GM12878 (cell line): ENCODE results near the gene HIVEP3. TPM values are rescaled to one million over a fixed set of nuclear protein-coding genes. Genes with fewer than 3 reads are reported as not detected.

Experiments
- ATAC-seq: fragments of 200-7000 bp; cut with Tn5 transposase; 3 replicates; pipeline ENCODE4 v1.9.1; 2020; ENCODE audit warnings: mild to moderate bottlenecking, moderate library complexity
- BruUV-seq: library from RNA; stranded (reverse); fragments of 400-500 nt; replicated peaks from 2 replicates; lab custom pipeline; 2021; lab: Mats Ljungman, UMichigan
- CTCF ChIA-PET: fragments of 300-600 bp; sonication (Branson Sonifier 250); formaldehyde crosslinking; extraction: SDS; loops from one replicate; lab custom pipeline; 2021; ENCODE audit warnings: inconsistent platforms; lab: Yijun Ruan, JAX
- POLR2A ChIA-PET: fragments of 350-600 bp; formaldehyde crosslinking; extraction: SDS; loops from one replicate; lab custom pipeline; 2021; ENCODE audit warnings: inconsistent platforms; lab: Charles Lee
- RAD21 ChIA-PET: fragments of 300-600 bp; sonication (Branson Sonifier 250); formaldehyde crosslinking; loops from one replicate; lab custom pipeline; 2023; ENCODE audit warnings: antibody characterized with exemption; ENCODE audit not compliant: unreplicated experiment; lab: Charles Lee
- SMC1A ChIA-PET: fragments of 300-600 bp; sonication (Branson Sonifier 250); formaldehyde crosslinking; loops from one replicate; lab custom pipeline; 2023; ENCODE audit not compliant: unreplicated experiment, uncharacterized antibody; lab: Charles Lee
- DNase-seq: peaks from one replicate; pipeline ENCODE4 v3.0.0-alpha.2; 2011; ENCODE audit warnings: low read depth, low spot score
- FAIRE-seq: peaks from 3 replicates; lab custom pipeline; 2011; peaks lifted over from hg19 to GRCh38; lab: Jason Lieb, UNC
- H2AFZ ChIP-seq: 2 replicates; pipeline ENCODE4 v1.6.0; 2011; ENCODE audit warnings: low read depth, low read length, control low read depth; ENCODE audit not compliant: control insufficient read depth
- H3K27ac ChIP-seq: 2 replicates; pipeline ENCODE4 v1.5.1; 2011; ENCODE audit warnings: control low read depth; ENCODE audit not compliant: control insufficient read depth, insufficient read depth
- H3K27me3 ChIP-seq, 2 experiments: replicated peaks in 1 of 2; 2 replicates each; pipeline versions ENCODE4 v1.6.0 to v1.6.1; 2011; ENCODE audit warnings: low read length in 1 of 2; ENCODE audit not compliant: control insufficient read depth in 2 of 2, insufficient read depth in 2 of 2
- H3K36me3 ChIP-seq, 2 experiments: 2 replicates each; pipeline ENCODE4 v1.5.1; 2011; ENCODE audit warnings: low read length in 1 of 2; ENCODE audit not compliant: control insufficient read depth in 2 of 2, insufficient read depth in 2 of 2
- H3K4me1 ChIP-seq: 2 replicates; pipeline ENCODE4 v1.6.1; 2011; ENCODE audit warnings: mild to moderate bottlenecking, low read length, moderate library complexity, mixed read lengths; ENCODE audit not compliant: control insufficient read depth, insufficient read depth
- H3K4me2 ChIP-seq: 2 replicates; pipeline ENCODE4 v1.6.0; 2011; ENCODE audit warnings: control low read depth; ENCODE audit not compliant: control insufficient read depth, insufficient read depth
- H3K4me3 ChIP-seq: fragments of 200-600 bp; sonication (generic); 2 replicates; pipeline ENCODE4 v1.5.1; 2016
- H3K79me2 ChIP-seq: 2 replicates; pipeline ENCODE4 v1.6.0; 2011; ENCODE audit warnings: low read length; ENCODE audit not compliant: control insufficient read depth, insufficient read depth
- H3K9ac ChIP-seq: 2 replicates; pipeline ENCODE4 v1.8.0; 2011; ENCODE audit warnings: low read length, control low read depth, mixed read lengths; ENCODE audit not compliant: control insufficient read depth, insufficient read depth
- H3K9me3 ChIP-seq: replicated peaks from 3 replicates; pipeline ENCODE4 v1.5.1; 2011; ENCODE audit warnings: mild to moderate bottlenecking, low read length; ENCODE audit not compliant: control insufficient read depth, insufficient read depth
- H4K20me1 ChIP-seq: 2 replicates; pipeline ENCODE4 v1.6.0; 2011; ENCODE audit not compliant: control insufficient read depth, insufficient read depth
- BCLAF1 ChIP-seq: fragments of 450-650 bp; IDR thresholded peaks from 2 replicates; pipeline ENCODE4 v1.6.1; 2017; ENCODE audit warnings: antibody characterized with exemption, mild to moderate bottlenecking, moderate library complexity
- CHD1 ChIP-seq: IDR thresholded peaks from 2 replicates; pipeline ENCODE4 v1.6.1; 2012; ENCODE audit warnings: low read depth, low read length, improper control_type of control experiment
- GATAD2B ChIP-seq: fragments of 450-650 bp; conservative IDR thresholded peaks from 2 replicates; pipeline ENCODE4 v1.6.1; 2017; ENCODE audit warnings: low read depth, mild to moderate bottlenecking, moderate library complexity
- KAT2A ChIP-seq: conservative IDR thresholded peaks from 2 replicates; pipeline ENCODE4 v1.6.1; 2011; ENCODE audit warnings: low read depth, low read length; ENCODE audit not compliant: control insufficient read depth
- NFIC ChIP-seq: IDR thresholded peaks from 2 replicates; pipeline ENCODE4 v1.6.1; 2012; ENCODE audit warnings: low read depth, mild to moderate bottlenecking, inconsistent platforms, low read length, moderate library complexity
- POLR2AphosphoS2 ChIP-seq: IDR thresholded peaks from 2 replicates; pipeline ENCODE4 v1.6.1; 2011; ENCODE audit warnings: low read depth, mild to moderate bottlenecking, low read length, improper control_type of control experiment, moderate library complexity
- REST ChIP-seq: IDR thresholded peaks from 2 replicates; pipeline ENCODE4 v1.6.1; 2012; ENCODE audit warnings: mild to moderate bottlenecking, low read depth, low read length
- TCF12 ChIP-seq: IDR thresholded peaks from 2 replicates; pipeline ENCODE4 v1.6.1; 2011; ENCODE audit warnings: low read depth, mild to moderate bottlenecking, low read length
- USF1 ChIP-seq: IDR thresholded peaks from 2 replicates; pipeline ENCODE4 v1.6.1; 2011; ENCODE audit warnings: borderline replicate concordance, low read depth, mild to moderate bottlenecking, moderate library complexity, mixed read lengths, low read length; ENCODE audit not compliant: insufficient read depth; ENCODE audit errors: extremely low read length
- ZNF384 ChIP-seq: IDR thresholded peaks from 2 replicates; pipeline ENCODE4 v1.6.1; 2012; ENCODE audit warnings: low read depth, mild to moderate bottlenecking, low read length, improper control_type of control experiment, borderline replicate concordance
- ZSCAN29 ChIP-seq: fragments of 450-650 bp; IDR thresholded peaks from 2 replicates; pipeline ENCODE4 v1.6.1; 2017; ENCODE audit warnings: mild to moderate bottlenecking, moderate library complexity
- WGBS: methylation state at CpG from one replicate; pipeline ENCODE4 v1.1.6; 2016; ENCODE audit warnings: low lambda C conversion rate; ENCODE audit not compliant: insufficient replicate concordance, insufficient coverage; ENCODE audit errors: missing lambda C conversion rate; 5-methylcytosine and 5-hydroxymethylcytosine counted together
- in situ Hi-C: fragments of 300-500 bp; cut with MboI; formaldehyde crosslinking; loops from 9 replicates; pipeline ENCODE4 v1.14.3; 2018; ENCODE audit warnings: mixed read lengths
- intact Hi-C: fragments of 100-400 bp; cut with micrococcal nuclease; formaldehyde crosslinking; loops from one replicate; pipeline ENCODE4 v1.14.2; 2022; ENCODE audit not compliant: unreplicated experiment
- polyA plus RNA-seq, 11 experiments: library from polyadenylated mRNA; depleted of rRNA in 4 of 11; unstranded in 6 of 11; stranded (reverse) in 5 of 11; fragments of >200 nt; fragmentation: Nextera tagmentation in 4 of 11; fragmentation: Illumina TruSeq in 1 of 11; extraction: Ambion mirVana in 4 of 11; extraction: Trizol in 1 of 11; gene quantifications; 1 replicate in 1 of 11; 2 replicates in 10 of 11; pipeline versions ENCODE4 v1.2.1 to v1.2.3, GENCODE V29; 2011 to 2016; ENCODE audit warnings: inconsistent platforms in 2 of 11, missing spikeins in 2 of 11, low read depth in 1 of 11
- total RNA-seq, 4 experiments: library from RNA; depleted of rRNA in 3 of 4; stranded (reverse); fragments of >200 nt in 3 of 4; fragmentation: Illumina TruSeq in 1 of 4; extraction: Trizol in 1 of 4; gene quantifications; 2 replicates each; pipeline versions ENCODE4 v1.2.1 to v1.2.3, GENCODE V29; 2013 to 2021
- TF ChIP-seq, protein P1 (sequence below): fragments of 450-650 bp; IDR thresholded peaks from 2 replicates; pipeline ENCODE4 v1.6.1; 2016; ENCODE audit warnings: mild to moderate bottlenecking
- TF ChIP-seq, protein P2 (sequence below): fragments of 450-650 bp; IDR thresholded peaks from 2 replicates; pipeline ENCODE4 v1.6.1; 2017; ENCODE audit warnings: borderline replicate concordance

Gene HIVEP3
- total and polyA plus RNA-seq, 10 of the 15 experiments (the other 5 are each of a cell fraction or from before 2014, with no cell fraction given), result 1.8 to 13.6 (median 3.8) TPM

DNA sequence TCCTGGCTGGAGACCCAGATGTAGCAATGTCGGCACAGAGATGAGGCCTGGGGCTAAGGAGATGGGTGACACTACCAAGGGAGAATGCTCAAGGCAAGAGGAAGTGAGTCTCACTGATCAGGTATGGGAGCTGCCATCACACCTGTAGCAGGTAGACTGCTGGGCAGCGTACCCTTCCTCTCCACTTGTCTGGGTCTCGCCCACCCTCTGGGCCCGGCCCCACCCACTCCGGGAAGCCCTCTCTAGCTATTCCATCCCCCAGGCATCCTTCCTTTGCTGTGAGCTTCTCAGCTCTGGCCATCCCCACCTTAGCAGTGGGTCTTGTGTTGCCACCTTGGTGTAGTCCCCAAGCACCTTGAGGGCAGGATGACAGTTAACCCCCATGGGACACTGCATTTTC is 346.5 kb downstream of the HIVEP3 start:
- FAIRE-seq (no peak), ATAC-seq (no peak), DNase-seq (no peak)
- ChIA-PET POLR2A (no interaction called here), CTCF (interaction anchor here (6.2 kb wide), 1 partner anchor 298 kb away, joined by 35 read pairs; no protein-coding TSS in a partner anchor), RAD21 (interaction anchor here (2.9 to 9.1 kb wide), 3 partner anchors 86 to 296 kb away, joined by 13 to 58 read pairs (median 42); no protein-coding TSS in a partner anchor), SMC1A (interaction anchor here (2.8 to 8.7 kb wide), 2 partner anchors 84 to 297 kb away, joined by 14 to 126 read pairs; no protein-coding TSS in a partner anchor)
- in situ Hi-C loops (loop anchor here (10.0 kb wide), 2 partner anchors 463 to 603 kb away; no protein-coding TSS in a partner anchor), intact Hi-C loops (loop anchor here (5.0 to 10.0 kb wide), 3 partner anchors 195 to 573 kb away; no protein-coding TSS in a partner anchor)
- peaks cover 14% of the 10 kb centered on the region for H3K4me1 ChIP-seq
- H2AFZ ChIP-seq, result no peak overlapping the region
- no peaks in the 10 kb centered on the region for H3K9me3 ChIP-seq
- no peak overlapping the region for H3K27ac ChIP-seq
- H3K27me3 ChIP-seq, result no peaks in the 10 kb centered on the region
- WGBS, result 82% methylated on average over 5 of the region's 5 CpGs
- BruUV-seq, result no TSS peak
- H3K79me2 ChIP-seq, result no peaks in the 10 kb centered on the region
- no peak overlapping the region for H3K4me2 ChIP-seq
- H3K36me3 ChIP-seq, result peaks cover 0 to 3% of the 10 kb centered on the region in 2 experiments; a peak in 3 of 4 replicates
- no peak overlapping the region for H3K4me3 ChIP-seq
- H4K20me1 ChIP-seq, result no peaks in the 10 kb centered on the region
- no peak overlapping the region for H3K9ac ChIP-seq
- TF ChIP-seq GATAD2B, result no peak
- no peak for TF ChIP-seq TCF12
- TF ChIP-seq, protein P1, sequence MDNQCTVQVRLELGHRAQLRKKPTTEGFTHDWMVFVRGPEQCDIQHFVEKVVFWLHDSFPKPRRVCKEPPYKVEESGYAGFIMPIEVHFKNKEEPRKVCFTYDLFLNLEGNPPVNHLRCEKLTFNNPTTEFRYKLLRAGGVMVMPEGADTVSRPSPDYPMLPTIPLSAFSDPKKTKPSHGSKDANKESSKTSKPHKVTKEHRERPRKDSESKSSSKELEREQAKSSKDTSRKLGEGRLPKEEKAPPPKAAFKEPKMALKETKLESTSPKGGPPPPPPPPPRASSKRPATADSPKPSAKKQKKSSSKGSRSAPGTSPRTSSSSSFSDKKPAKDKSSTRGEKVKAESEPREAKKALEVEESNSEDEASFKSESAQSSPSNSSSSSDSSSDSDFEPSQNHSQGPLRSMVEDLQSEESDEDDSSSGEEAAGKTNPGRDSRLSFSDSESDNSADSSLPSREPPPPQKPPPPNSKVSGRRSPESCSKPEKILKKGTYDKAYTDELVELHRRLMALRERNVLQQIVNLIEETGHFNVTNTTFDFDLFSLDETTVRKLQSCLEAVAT, result no peak
- TF ChIP-seq, protein P2, sequence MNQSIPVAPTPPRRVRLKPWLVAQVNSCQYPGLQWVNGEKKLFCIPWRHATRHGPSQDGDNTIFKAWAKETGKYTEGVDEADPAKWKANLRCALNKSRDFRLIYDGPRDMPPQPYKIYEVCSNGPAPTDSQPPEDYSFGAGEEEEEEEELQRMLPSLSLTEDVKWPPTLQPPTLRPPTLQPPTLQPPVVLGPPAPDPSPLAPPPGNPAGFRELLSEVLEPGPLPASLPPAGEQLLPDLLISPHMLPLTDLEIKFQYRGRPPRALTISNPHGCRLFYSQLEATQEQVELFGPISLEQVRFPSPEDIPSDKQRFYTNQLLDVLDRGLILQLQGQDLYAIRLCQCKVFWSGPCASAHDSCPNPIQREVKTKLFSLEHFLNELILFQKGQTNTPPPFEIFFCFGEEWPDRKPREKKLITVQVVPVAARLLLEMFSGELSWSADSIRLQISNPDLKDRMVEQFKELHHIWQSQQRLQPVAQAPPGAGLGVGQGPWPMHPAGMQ, result no peak
- no peak for TF ChIP-seq ZNF384
- no peak for TF ChIP-seq ZSCAN29
- TF ChIP-seq POLR2AphosphoS2, result no peak
- no peak for TF ChIP-seq CHD1
- TF ChIP-seq BCLAF1, result no peak
- TF ChIP-seq KAT2A, result no peak
- TF ChIP-seq USF1, result no peak
- TF ChIP-seq REST, result no peak
- no peak for TF ChIP-seq NFIC
